Hematopoietic multipotent progenitor cell treated with erythropoietin and hydrocortisone succinate and interleukin-3 and kit ligand, for 15 days (in vitro differentiated cells): ENCODE measurements around the gene PNPLA6.
"Not testable (repeated sequence)": the region's sequence is repeated elsewhere in the genome, so short reads cannot be mapped to it uniquely, and the experiment has no call there.

Experiments
- DNase-seq: peaks from one replicate; pipeline ENCODE4 v3.0.0-alpha.2; 2015; ENCODE audit warnings: low spot score

Gene PNPLA6

GRCh38 chr19:7556696-7557315 is 21.3 kb downstream of the PNPLA6 start:
- no peak for DNase-seq

- no peak for DNase-seq
Measured at GRCh38 chr19:7558667-7559066, 23.1 kb downstream of the PNPLA6 start.

- no peak for DNase-seq
Measured at GRCh38 chr19:7559102-7559501, 23.6 kb downstream of the PNPLA6 start.

- no peak for DNase-seq
Measured at GRCh38 chr19:7560255-7560654, 24.7 kb downstream of the PNPLA6 start.

- DNase-seq, result no peak
Measured at GRCh38 chr19:7561325-7561724, 25.8 kb downstream of the PNPLA6 start.

GRCh38 chr19:7562646-7563393 is 27.3 kb downstream of the PNPLA6 start:
- no peak for DNase-seq

- DNase-seq, result no peak
Measured at GRCh38 chr19:7564866-7565265, 29.3 kb downstream of the PNPLA6 start.

- DNase-seq, result no peak
Measured at GRCh38 chr19:7565332-7565731, 29.8 kb downstream of the PNPLA6 start.

- no peak for DNase-seq
Measured at GRCh38 chr19:7570761-7571160, 35.2 kb downstream of the PNPLA6 start.

GRCh38 chr19:7575434-7576040 is 40.0 kb downstream of the PNPLA6 start:
- peak; percentile 27 for DNase-seq

GRCh38 chr19:7577422-7577821 is 41.9 kb downstream of the PNPLA6 start:
- DNase-seq, result not testable (repeated sequence)

- no peak for DNase-seq
Measured at GRCh38 chr19:7578127-7578526, 42.6 kb downstream of the PNPLA6 start.

- no peak for DNase-seq
Measured at GRCh38 chr19:7579182-7579581, 43.7 kb downstream of the PNPLA6 start.

- DNase-seq, result no peak
Measured at GRCh38 chr19:7582446-7582845, 46.9 kb downstream of the PNPLA6 start.

- no peak for DNase-seq
Measured at GRCh38 chr19:7589822-7590221, 54.3 kb downstream of the PNPLA6 start.

GRCh38 chr19:7590256-7590655 is 54.7 kb downstream of the PNPLA6 start:
- no peak for DNase-seq

GRCh38 chr19:7595466-7596133 is 60.1 kb downstream of the PNPLA6 start, which contains the start of gene CAMSAP3:
Gene CAMSAP3 (plus strand): TSS chr19:7595863. CDS start chr19:7596003, 140 bp downstream.
- DNase-seq, result no peak

- DNase-seq, result no peak
Measured at GRCh38 chr19:7596211-7596937, 60.9 kb downstream of the PNPLA6 start.

GRCh38 chr19:7597689-7598088 is 62.2 kb downstream of the PNPLA6 start:
- DNase-seq, result no peak

- DNase-seq, result no peak
Measured at GRCh38 chr19:7598180-7598579, 62.7 kb downstream of the PNPLA6 start.

- no peak for DNase-seq
Measured at GRCh38 chr19:7600721-7601120, 65.2 kb downstream of the PNPLA6 start.
